GM23338 (cell line): ENCODE results near the gene DDX18. TPM values are rescaled to one million over a fixed set of nuclear protein-coding genes. Genes with fewer than 3 reads are reported as not detected.

Experiments used
- ATAC-seq: fragments of 200-7000 bp; cut with Tn5 transposase; 3 replicates; pipeline ENCODE4 v1.9.1; 2020
- DNase-seq: peaks from one replicate; pipeline ENCODE4 v3.0.0-alpha.2; 2015; ENCODE audit warnings: low spot score
- H2AFZ ChIP-seq: fragments of 200-600 bp; sonication (generic); 2 replicates; pipeline ENCODE4 v1.8.0; 2016; ENCODE audit warnings: antibody characterized with exemption, mild to moderate bottlenecking, moderate library complexity
- H3F3A ChIP-seq: fragments of 200-600 bp; sonication (generic); replicated peaks from 2 replicates; pipeline ENCODE4 v1.8.0; 2017; ENCODE audit warnings: antibody characterized with exemption, mixed run types, low read depth
- H3K27ac ChIP-seq: fragments of 200-600 bp; sonication (generic); 2 replicates; pipeline ENCODE4 v1.6.1; 2016; ENCODE audit warnings: low read depth
- H3K27me3 ChIP-seq: fragments of 200-600 bp; sonication (generic); 2 replicates; pipeline ENCODE4 v1.8.0; 2016; ENCODE audit warnings: mild to moderate bottlenecking, mixed run types, moderate library complexity; ENCODE audit not compliant: insufficient read depth
- H3K36me3 ChIP-seq: fragments of 200-600 bp; sonication (generic); 2 replicates; pipeline ENCODE4 v1.8.0; 2016; ENCODE audit warnings: mild to moderate bottlenecking; ENCODE audit not compliant: insufficient read depth
- H3K4me1 ChIP-seq: fragments of 200-600 bp; sonication (generic); 2 replicates; pipeline ENCODE4 v1.8.0; 2016; ENCODE audit warnings: mild to moderate bottlenecking, moderate library complexity; ENCODE audit not compliant: insufficient read depth
- H3K4me2 ChIP-seq: fragments of 200-600 bp; sonication (generic); 2 replicates; pipeline ENCODE4 v1.7.1; 2017; ENCODE audit warnings: mixed run types
- H3K4me3 ChIP-seq: fragments of 200-600 bp; sonication (generic); 2 replicates; pipeline ENCODE4 v1.6.1; 2016; ENCODE audit warnings: mixed run types
- H3K79me2 ChIP-seq: fragments of 200-600 bp; sonication (generic); replicated peaks from 2 replicates; pipeline ENCODE4 v1.8.0; 2017; ENCODE audit warnings: mild to moderate bottlenecking; ENCODE audit not compliant: insufficient read depth
- H3K9me2 ChIP-seq: fragments of 200-600 bp; sonication (generic); 2 replicates; pipeline ENCODE4 v1.8.0; 2017; ENCODE audit not compliant: insufficient read depth
- H4K20me1 ChIP-seq: fragments of 200-600 bp; sonication (generic); replicated peaks from 2 replicates; pipeline ENCODE4 v1.8.0; 2017; ENCODE audit warnings: mild to moderate bottlenecking; ENCODE audit not compliant: insufficient read depth
- H3K27ac Mint-ChIP-seq: 2 replicates; pipeline ENCODE4 v1.8.0; 2020; ENCODE audit warnings: inconsistent platforms, mild to moderate bottlenecking, moderate library complexity, mixed read lengths
- H3K27me3 Mint-ChIP-seq: 3 replicates; pipeline ENCODE4 v1.8.0; 2022; ENCODE audit warnings: low read depth, mild to moderate bottlenecking, moderate library complexity, mixed read lengths, inconsistent platforms; ENCODE audit not compliant: insufficient read depth, poor library complexity
- H3K36me3 Mint-ChIP-seq: 3 replicates; pipeline ENCODE4 v1.8.0; 2021; ENCODE audit warnings: low read depth, mild to moderate bottlenecking, inconsistent platforms, moderate library complexity, mixed read lengths
- H3K4me1 Mint-ChIP-seq: 3 replicates; pipeline ENCODE4 v1.8.0; 2020; ENCODE audit warnings: mild to moderate bottlenecking, inconsistent platforms, mixed read lengths
- H3K4me3 Mint-ChIP-seq: 3 replicates; pipeline ENCODE4 v1.8.0; 2021; ENCODE audit warnings: moderate library complexity, mild to moderate bottlenecking, inconsistent platforms, mixed read lengths
- H3K9me3 Mint-ChIP-seq: 3 replicates; pipeline ENCODE4 v1.8.0; 2020; ENCODE audit warnings: moderate library complexity, mild to moderate bottlenecking, inconsistent platforms, mixed read lengths
- CREB1 ChIP-seq: fragments of 250-450 bp; sonication (Bioruptor Pico); IDR thresholded peaks from 2 replicates; pipeline ENCODE4 v1.5.0; 2020; ENCODE audit warnings: low read depth, mild to moderate bottlenecking, moderate library complexity
- EZH2 ChIP-seq: fragments of 200-600 bp; sonication (generic); IDR thresholded peaks from one replicate; pipeline ENCODE4 v1.8.0; 2017; ENCODE audit warnings: antibody characterized with exemption, mild to moderate bottlenecking, low read depth; ENCODE audit not compliant: unreplicated experiment
- EZH2phosphoT487 ChIP-seq: fragments of 200-600 bp; sonication (generic); IDR thresholded peaks from one replicate; pipeline ENCODE4 v1.8.1; 2018; ENCODE audit warnings: antibody characterized with exemption; ENCODE audit not compliant: unreplicated experiment
- POLR2AphosphoS5 ChIP-seq: IDR thresholded peaks from 2 replicates; pipeline ENCODE4 v1.6.1; 2016; ENCODE audit warnings: antibody characterized with exemption, low read depth
- STAT1 ChIP-seq: IDR thresholded peaks from one replicate; pipeline ENCODE4 v1.6.1; 2016; ENCODE audit warnings: antibody characterized with exemption; ENCODE audit not compliant: unreplicated experiment
- ZNF114 ChIP-seq: fragments of 250-450 bp; sonication (Bioruptor Pico); IDR thresholded peaks from 2 replicates; pipeline ENCODE4 v1.5.0; 2020; ENCODE audit warnings: mild to moderate bottlenecking, moderate library complexity
- ZNF331 ChIP-seq: fragments of 250-450 bp; sonication (Bioruptor Pico); IDR thresholded peaks from 2 replicates; pipeline ENCODE4 v1.5.0; 2020; ENCODE audit warnings: low read depth, mild to moderate bottlenecking, moderate library complexity
- polyA plus RNA-seq: library from polyadenylated mRNA; unstranded; fragments of >200 nt; fragmentation: Nextera tagmentation; extraction: Ambion mirVana; gene quantifications from 2 replicates; pipeline ENCODE4 v1.2.1, GENCODE V29; 2016
- total RNA-seq: library from RNA; depleted of rRNA; stranded (reverse); fragments of >200 nt; shearing (Covaris generic); gene quantifications from 2 replicates; pipeline ENCODE4 v1.2.3, GENCODE V29; 2014
- TF ChIP-seq, protein P1 (sequence below): IDR thresholded peaks from one replicate; pipeline ENCODE4 v1.6.1; 2018; ENCODE audit warnings: antibody characterized with exemption; ENCODE audit not compliant: unreplicated experiment
- TF ChIP-seq, protein P2 (sequence below), 2 experiments: fragments of 200-600 bp in 1 of 2; sonication (generic) in 1 of 2; conservative IDR thresholded peaks; 2 replicates each; pipeline versions ENCODE4 v1.5.1 to v1.6.1; 2016 to 2017; ENCODE audit warnings: antibody characterized with exemption in 2 of 2, low read depth in 2 of 2, mild to moderate bottlenecking in 2 of 2, moderate library complexity in 1 of 2
- TF ChIP-seq, protein P3 (sequence below): fragments of 250-450 bp; sonication (Bioruptor Pico); IDR thresholded peaks from 2 replicates; pipeline ENCODE4 v1.5.0; 2020; ENCODE audit warnings: mild to moderate bottlenecking, moderate library complexity
- TF ChIP-seq, protein P4 (sequence below): IDR thresholded peaks from 2 replicates; pipeline ENCODE4 v1.6.1; 2016; ENCODE audit warnings: antibody characterized with exemption

The DDX18 gene
- total and polyA plus RNA-seq, 2 experiments from 2014 or later: 102 to 169 TPM

DNA sequence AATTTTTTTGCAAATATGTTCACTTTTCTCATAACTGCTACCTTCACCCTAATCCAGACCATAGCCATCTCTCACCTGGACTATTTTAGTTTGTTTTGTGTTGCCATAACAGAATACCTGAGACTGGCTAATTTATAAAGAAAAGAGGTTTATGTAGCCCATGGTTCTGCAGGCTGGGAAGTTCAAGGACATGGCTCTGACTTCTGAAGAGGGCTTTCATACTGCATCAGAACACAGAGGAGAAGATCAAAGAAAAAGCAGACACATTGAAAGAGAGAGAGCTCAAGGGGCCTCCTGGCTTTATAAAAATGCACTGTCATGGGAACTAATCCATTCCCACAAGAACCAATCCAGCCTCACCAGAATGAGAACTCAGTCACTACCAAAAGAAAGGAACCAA lies 25.0 kb upstream of the DDX18 start:
- no peak overlapping the region for H3K27ac ChIP-seq
- H3K4me2 ChIP-seq: no peak overlapping the region
- H3K4me1 Mint-ChIP-seq: no peaks in the 10 kb centered on the region; the same call in 2 of the 3 replicates
- H3K27me3 ChIP-seq: no peaks in the 10 kb centered on the region
- H3K9me3 Mint-ChIP-seq: peaks cover 10% of the 10 kb centered on the region
- no peaks in the 10 kb centered on the region for H3K9me2 ChIP-seq
- H3K79me2 ChIP-seq: no peaks in the 10 kb centered on the region
- peaks cover 6% of the 10 kb centered on the region for H3K36me3 Mint-ChIP-seq
- ATAC-seq: no peak
- H3K27ac Mint-ChIP-seq: no peak overlapping the region
- no peaks in the 10 kb centered on the region for H3K36me3 ChIP-seq
- no peak overlapping the region for H3K4me3 ChIP-seq
- no peaks in the 10 kb centered on the region for H3K4me1 ChIP-seq
- H3F3A ChIP-seq: no peaks in the 10 kb centered on the region
- H4K20me1 ChIP-seq: no peaks in the 10 kb centered on the region
- no peak for DNase-seq
- no peak overlapping the region for H3K4me3 Mint-ChIP-seq
- H2AFZ ChIP-seq: no peak overlapping the region
- TF ChIP-seq, protein P1, sequence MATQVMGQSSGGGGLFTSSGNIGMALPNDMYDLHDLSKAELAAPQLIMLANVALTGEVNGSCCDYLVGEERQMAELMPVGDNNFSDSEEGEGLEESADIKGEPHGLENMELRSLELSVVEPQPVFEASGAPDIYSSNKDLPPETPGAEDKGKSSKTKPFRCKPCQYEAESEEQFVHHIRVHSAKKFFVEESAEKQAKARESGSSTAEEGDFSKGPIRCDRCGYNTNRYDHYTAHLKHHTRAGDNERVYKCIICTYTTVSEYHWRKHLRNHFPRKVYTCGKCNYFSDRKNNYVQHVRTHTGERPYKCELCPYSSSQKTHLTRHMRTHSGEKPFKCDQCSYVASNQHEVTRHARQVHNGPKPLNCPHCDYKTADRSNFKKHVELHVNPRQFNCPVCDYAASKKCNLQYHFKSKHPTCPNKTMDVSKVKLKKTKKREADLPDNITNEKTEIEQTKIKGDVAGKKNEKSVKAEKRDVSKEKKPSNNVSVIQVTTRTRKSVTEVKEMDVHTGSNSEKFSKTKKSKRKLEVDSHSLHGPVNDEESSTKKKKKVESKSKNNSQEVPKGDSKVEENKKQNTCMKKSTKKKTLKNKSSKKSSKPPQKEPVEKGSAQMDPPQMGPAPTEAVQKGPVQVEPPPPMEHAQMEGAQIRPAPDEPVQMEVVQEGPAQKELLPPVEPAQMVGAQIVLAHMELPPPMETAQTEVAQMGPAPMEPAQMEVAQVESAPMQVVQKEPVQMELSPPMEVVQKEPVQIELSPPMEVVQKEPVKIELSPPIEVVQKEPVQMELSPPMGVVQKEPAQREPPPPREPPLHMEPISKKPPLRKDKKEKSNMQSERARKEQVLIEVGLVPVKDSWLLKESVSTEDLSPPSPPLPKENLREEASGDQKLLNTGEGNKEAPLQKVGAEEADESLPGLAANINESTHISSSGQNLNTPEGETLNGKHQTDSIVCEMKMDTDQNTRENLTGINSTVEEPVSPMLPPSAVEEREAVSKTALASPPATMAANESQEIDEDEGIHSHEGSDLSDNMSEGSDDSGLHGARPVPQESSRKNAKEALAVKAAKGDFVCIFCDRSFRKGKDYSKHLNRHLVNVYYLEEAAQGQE: no peak
- TF ChIP-seq, protein P2, sequence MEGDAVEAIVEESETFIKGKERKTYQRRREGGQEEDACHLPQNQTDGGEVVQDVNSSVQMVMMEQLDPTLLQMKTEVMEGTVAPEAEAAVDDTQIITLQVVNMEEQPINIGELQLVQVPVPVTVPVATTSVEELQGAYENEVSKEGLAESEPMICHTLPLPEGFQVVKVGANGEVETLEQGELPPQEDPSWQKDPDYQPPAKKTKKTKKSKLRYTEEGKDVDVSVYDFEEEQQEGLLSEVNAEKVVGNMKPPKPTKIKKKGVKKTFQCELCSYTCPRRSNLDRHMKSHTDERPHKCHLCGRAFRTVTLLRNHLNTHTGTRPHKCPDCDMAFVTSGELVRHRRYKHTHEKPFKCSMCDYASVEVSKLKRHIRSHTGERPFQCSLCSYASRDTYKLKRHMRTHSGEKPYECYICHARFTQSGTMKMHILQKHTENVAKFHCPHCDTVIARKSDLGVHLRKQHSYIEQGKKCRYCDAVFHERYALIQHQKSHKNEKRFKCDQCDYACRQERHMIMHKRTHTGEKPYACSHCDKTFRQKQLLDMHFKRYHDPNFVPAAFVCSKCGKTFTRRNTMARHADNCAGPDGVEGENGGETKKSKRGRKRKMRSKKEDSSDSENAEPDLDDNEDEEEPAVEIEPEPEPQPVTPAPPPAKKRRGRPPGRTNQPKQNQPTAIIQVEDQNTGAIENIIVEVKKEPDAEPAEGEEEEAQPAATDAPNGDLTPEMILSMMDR (conservative IDR thresholded peaks at IDR 0.05; ENCODE audit: low read depth in 2 of 2): no peak
- TF ChIP-seq CREB1 (CRISPR knock-in tag) (no peak), POLR2AphosphoS5 (no peak), EZH2 (no peak), ZNF331 (no peak), EZH2phosphoT487 (no peak), ZNF114 (no peak), STAT1 (no peak)
- TF ChIP-seq, protein P3, sequence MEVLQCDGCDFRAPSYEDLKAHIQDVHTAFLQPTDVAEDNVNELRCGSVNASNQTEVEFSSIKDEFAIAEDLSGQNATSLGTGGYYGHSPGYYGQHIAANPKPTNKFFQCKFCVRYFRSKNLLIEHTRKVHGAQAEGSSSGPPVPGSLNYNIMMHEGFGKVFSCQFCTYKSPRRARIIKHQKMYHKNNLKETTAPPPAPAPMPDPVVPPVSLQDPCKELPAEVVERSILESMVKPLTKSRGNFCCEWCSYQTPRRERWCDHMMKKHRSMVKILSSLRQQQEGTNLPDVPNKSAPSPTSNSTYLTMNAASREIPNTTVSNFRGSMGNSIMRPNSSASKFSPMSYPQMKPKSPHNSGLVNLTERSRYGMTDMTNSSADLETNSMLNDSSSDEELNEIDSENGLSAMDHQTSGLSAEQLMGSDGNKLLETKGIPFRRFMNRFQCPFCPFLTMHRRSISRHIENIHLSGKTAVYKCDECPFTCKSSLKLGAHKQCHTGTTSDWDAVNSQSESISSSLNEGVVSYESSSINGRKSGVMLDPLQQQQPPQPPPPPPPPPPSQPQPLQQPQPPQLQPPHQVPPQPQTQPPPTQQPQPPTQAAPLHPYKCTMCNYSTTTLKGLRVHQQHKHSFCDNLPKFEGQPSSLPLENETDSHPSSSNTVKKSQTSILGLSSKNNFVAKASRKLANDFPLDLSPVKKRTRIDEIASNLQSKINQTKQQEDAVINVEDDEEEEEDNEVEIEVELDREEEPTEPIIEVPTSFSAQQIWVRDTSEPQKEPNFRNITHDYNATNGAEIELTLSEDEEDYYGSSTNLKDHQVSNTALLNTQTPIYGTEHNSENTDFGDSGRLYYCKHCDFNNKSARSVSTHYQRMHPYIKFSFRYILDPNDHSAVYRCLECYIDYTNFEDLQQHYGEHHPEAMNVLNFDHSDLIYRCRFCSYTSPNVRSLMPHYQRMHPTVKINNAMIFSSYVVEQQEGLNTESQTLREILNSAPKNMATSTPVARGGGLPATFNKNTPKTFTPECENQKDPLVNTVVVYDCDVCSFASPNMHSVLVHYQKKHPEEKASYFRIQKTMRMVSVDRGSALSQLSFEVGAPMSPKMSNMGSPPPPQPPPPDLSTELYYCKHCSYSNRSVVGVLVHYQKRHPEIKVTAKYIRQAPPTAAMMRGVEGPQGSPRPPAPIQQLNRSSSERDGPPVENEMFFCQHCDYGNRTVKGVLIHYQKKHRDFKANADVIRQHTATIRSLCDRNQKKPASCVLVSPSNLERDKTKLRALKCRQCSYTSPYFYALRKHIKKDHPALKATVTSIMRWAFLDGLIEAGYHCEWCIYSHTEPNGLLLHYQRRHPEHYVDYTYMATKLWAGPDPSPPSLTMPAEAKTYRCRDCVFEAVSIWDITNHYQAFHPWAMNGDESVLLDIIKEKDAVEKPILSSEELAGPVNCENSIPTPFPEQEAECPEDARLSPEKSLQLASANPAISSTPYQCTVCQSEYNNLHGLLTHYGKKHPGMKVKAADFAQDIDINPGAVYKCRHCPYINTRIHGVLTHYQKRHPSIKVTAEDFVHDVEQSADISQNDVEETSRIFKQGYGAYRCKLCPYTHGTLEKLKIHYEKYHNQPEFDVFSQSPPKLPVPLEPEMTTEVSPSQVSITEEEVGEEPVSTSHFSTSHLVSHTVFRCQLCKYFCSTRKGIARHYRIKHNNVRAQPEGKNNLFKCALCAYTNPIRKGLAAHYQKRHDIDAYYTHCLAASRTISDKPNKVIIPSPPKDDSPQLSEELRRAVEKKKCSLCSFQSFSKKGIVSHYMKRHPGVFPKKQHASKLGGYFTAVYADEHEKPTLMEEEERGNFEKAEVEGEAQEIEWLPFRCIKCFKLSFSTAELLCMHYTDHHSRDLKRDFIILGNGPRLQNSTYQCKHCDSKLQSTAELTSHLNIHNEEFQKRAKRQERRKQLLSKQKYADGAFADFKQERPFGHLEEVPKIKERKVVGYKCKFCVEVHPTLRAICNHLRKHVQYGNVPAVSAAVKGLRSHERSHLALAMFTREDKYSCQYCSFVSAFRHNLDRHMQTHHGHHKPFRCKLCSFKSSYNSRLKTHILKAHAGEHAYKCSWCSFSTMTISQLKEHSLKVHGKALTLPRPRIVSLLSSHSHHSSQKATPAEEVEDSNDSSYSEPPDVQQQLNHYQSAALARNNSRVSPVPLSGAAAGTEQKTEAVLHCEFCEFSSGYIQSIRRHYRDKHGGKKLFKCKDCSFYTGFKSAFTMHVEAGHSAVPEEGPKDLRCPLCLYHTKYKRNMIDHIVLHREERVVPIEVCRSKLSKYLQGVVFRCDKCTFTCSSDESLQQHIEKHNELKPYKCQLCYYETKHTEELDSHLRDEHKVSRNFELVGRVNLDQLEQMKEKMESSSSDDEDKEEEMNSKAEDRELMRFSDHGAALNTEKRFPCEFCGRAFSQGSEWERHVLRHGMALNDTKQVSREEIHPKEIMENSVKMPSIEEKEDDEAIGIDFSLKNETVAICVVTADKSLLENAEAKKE (CRISPR knock-in tag): no peak
- TF ChIP-seq, protein P4, sequence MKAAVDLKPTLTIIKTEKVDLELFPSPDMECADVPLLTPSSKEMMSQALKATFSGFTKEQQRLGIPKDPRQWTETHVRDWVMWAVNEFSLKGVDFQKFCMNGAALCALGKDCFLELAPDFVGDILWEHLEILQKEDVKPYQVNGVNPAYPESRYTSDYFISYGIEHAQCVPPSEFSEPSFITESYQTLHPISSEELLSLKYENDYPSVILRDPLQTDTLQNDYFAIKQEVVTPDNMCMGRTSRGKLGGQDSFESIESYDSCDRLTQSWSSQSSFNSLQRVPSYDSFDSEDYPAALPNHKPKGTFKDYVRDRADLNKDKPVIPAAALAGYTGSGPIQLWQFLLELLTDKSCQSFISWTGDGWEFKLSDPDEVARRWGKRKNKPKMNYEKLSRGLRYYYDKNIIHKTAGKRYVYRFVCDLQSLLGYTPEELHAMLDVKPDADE: no peak
- H3K27me3 Mint-ChIP-seq: no peaks in the 10 kb centered on the region
